GM18511 (cell line): ENCODE measurements around the gene TAS1R3.
"Not testable (repeated sequence)": the region's sequence is repeated elsewhere in the genome, so short reads cannot be mapped to it uniquely, and the experiment has no call there.

ENCODE experiments used
- ATAC-seq: cut with Tn5 transposase; IDR thresholded peaks from one replicate; pipeline ENCODE4 v1.9.1; 2021; ENCODE audit warnings: mild to moderate bottlenecking, moderate library complexity; ENCODE audit not compliant: unreplicated experiment

The TAS1R3 gene

DNA sequence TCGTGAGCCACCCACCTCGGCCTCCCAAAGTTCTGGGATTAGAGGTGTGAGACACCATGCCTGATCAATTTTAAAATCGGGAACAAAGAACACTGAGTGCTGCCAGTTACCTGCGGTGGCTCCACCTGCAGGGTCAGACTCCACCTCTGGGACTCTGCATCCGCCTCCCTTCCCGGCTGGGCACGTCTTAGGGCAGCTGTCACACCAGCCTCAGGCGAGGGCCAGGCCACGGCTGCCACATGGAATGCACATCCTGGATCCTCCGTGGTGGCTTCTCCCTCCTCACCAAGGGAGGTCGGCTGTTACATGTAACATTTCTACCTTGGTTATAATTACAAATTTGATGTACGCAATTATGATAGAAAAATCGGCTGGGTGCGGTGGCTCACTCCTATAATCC lies 33.2 kb downstream of the TAS1R3 start:
- no peak for ATAC-seq

DNA sequence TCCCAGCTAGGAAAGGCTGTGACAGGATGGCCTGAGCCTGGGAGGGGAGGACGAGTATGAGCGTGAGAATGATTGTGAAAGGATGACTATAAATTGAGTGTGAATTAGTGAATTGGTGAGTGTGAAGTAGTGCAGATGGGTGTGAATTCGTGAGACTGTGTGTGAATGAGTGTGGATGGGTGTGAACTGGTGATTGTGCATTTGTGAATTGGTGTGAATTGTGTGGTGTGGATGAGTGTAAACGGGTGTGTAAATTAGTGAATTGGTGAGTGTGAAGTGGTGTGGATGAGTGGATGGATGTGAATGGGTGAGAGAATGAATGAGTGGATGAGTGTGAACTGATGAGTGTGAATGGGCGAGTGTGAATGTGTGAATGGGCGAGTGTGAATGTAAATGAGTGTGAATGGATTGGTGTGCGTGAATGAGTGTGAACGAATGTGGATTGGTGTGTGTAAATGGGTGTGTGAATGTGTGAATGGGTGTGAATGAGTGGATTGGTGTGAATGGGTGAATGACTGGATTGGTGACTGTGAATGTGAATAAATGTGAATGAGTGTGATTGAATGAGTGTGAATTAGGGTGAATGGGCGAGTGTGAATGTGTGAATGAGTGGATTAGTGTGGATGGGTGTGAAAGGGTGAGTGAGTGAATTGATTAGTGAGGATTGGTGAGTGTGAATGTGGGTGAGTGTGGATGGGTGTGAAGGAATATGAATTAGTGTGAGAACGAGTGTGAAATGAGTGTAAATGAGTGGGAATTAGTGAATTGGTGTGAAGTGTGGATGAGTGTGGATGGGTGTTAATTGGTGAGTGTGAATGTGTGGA lies 35.0 kb downstream of the TAS1R3 start:
- ATAC-seq = no peak

DNA sequence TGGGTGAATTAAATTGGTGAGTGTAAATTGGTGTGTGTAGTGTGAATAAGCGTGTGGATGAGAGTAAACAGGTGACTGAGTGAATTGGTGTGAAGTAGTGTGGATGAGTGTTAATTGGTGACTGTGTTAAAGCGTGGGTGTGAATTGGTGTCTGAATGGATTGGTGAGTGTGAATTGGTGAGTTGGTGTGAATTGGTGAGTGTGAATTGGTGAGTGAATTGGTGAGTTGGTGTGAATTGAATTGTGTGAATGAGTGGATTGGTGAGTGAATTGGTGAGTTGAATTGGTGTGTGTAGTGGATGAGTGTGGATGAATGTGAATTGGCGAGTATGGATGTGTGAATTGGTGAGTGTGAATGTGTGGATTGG lies 35.6 kb downstream of the TAS1R3 start:
- no peak for ATAC-seq

DNA sequence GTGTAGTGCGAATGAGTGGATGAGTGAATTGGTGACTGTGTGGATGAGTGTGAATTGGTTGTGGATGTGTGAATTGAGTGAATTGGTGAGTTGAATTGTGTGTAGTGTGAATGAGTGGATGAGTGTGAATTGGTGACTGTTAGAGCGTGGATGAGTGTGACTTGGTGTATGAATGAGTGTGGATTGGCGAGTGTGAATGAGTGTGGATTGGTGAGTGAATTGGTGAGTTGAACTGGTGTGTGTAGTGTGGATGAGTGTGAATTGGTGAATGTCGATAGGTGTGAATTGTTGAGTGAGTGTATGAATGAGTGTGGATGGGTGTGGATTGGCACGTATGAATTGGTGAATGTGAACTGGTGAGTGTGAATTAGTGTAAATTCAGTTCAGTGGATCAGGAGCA lies 36.2 kb downstream of the TAS1R3 start:
- no peak for ATAC-seq

DNA sequence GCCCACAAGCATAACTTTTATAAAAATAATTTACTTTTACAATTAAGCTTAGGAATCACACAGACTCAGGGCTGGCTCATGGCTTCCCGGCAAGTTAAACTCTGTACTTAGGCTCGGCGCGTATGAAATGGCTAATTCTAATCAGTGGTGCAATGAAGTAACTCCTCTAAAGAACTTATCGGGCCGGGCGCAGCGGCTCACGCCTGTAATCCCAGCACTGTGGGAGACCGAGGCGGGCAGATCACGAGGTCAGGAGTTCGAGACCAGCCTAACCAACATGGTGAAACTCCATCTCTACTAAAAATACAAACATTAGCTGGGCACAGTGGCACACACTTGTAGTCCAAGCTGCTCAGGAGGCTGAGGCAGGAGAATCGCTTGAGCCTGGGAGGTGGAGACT lies 39.0 kb downstream of the TAS1R3 start:
- ATAC-seq = not testable (repeated sequence)

DNA sequence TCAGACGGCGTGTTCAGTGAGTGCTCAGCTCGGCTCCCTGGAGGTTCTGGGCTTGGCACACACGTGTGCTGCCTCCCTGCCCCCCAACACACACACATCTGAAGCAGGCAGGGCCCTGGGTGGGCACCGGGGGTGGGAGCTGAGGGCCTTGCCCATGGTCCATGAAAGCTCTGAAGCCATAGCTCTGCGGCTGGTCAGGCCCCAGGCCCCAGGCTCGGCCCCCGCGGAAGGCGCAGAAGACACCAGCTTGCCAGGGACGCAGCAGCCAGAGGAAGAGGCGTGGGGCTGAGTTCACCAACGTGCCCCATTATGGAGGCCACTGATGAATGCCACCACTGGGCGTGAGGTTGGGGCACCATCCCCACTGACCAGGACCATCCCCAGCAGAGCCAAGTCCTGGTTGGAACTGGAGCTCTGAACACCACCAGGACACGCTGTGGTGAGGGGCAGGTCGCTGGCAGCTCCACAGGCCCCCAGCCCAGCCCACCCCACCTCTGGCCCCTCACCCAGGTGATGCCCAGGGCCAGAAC lies 39.8 kb downstream of the TAS1R3 start:
- no peak for ATAC-seq

DNA sequence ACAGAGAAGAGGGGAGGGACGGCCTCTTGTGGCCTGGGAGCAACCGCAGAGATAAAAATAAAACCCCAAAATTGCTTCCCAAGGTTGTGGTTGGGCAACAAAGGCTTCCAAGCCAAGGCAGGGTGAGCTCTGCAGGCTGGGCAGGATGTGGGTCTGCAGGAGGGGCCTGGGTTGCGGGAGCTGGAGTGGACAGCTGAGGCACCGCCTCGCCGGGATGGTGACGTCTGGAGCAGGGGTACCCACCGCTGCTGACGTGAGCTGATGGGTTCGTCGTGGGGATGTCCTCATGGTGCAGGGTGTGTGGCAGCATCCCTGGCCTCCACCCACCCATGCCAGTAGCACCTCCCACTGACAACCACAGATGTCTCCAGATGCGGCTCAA lies 40.3 kb downstream of the TAS1R3 start:
- ATAC-seq = no peak

DNA sequence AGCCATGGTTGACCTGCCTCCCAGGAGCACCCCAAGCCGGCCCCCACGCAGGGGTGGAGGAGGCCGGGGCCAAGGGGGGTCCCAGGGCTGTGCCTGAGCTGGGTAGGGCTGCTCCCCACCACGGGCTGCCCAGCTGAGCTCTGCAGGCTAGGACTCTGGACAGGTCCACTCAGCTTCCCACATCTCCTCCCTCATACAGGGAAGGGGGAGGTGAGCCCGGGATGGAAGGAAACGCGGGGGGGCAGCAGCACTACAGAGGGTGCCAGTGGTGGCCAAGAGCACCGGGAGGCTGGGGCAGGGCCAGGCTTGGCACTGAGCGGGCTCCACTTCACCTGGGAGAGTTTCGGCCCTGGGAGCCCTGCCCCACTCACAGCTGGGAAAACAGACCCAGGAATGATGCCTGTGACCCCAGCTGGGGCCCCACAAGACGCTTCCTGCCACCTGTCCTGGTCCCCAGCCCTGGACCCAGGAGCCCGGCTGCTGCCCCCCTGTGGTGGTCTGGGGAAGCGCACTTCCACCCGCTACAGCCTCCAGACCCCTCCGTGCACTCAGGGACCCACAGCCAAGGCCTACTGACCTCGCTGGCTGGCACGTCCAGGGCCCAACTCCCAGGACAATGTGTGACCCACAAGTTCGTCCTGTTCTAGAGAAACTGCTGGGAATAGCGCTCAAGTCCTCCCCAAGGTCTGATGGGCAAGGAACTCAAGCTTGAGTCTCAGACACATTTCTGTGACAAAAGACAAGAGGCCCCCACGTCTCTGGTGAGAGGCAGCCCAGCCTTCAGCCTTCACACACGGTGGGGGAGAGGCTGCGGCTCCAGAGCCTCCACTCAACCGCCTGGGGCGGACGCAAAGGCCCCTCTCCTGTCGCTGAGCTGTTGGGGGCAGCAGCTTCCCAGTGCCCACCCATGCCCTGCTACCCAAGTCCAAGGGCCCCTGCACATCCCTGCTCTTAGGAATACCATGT lies 40.9 kb downstream of the TAS1R3 start:
- ATAC-seq = no peak

DNA sequence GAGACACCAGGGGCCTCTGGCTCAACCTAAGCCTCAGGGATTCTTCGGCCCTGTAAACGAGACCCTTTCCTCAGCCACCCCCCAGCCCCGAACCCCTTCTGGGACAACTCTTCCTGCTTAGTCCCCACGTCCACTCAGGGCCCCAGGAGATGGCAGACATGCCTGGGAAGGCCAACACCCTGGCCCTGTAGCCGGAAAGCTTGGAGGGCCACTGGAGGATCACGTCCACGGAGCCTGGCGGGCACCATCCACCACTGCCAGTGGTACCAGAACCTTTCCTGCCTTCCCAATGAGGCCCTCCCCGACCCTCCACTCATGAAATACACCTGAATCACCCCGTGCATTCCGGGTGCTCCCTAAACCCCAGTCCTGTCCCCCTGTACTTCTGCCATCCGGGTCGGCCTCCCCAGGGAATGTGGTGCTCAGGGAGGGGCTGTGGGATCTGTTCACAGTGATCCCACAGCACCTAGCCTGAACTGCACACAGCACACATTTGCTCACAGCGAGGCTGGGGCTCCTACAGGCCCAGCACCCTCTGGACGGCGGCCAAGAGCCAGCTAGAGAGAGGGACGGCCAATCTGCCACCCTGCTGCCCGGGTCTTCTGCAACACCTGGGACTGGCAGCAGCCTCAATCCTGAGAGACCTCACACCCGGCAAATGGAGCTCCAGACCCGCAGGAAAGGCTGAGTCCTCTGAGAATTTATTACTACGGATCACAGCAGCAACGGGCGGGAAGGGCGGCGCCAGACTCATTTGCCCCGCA lies 42.2 kb downstream of the TAS1R3 start:
- ATAC-seq = no peak

DNA sequence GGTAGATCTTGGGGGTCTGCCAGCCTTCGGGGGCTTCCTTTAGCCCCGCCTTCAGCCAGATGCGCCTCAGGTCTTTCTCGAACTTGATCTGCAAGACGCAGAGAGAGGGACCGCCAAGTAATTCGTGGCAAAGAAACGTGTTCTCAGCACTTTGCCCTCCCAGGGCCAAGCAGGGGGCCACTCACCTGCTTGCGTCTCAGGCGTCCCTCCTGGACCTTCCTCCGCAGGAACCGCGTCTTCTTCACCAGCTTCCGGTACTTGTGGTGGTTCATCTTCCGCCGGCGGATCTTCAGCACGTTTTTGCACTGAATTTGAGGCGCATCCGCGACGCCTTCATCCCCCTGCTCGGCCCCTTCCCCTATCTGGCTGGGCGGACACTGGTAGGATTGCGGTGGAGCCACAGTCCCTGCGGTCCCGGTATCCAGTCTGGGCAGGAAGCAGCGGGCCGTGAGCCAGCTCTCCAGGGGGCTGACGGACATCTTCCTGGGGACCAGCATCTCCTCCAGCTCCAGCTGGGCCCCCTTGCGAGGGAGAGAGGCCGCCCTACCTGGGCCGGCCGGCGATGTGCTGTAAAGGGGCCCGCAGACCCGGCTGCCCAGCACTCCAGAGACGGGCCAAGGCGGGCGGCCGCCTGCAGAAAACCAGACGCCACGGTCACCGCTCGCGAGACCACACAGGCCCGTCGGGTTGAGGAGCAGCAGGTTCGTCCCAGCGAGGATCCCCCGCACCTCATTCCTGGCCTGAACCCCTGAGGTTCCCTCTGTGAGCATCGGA lies 42.9 kb downstream of the TAS1R3 start:
- no peak for ATAC-seq

DNA sequence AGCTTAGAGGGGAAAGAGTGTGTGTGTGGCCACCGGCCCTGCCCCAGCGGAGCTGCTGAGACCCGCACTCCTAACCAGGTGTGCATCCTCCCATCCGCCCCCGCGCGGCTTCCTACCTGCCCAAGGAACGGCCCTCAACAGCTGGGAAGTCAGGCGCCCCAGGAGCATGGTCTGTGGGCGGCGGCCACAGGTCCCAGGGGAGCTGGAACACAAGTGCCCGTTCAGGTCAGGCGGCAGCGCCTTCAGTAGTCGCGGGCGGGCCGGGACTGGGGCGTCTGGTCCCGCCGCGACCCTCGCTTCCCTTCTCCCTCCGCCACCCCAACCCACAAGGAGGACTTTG lies 43.5 kb downstream of the TAS1R3 start:
- peak; percentile 6 for ATAC-seq

DNA sequence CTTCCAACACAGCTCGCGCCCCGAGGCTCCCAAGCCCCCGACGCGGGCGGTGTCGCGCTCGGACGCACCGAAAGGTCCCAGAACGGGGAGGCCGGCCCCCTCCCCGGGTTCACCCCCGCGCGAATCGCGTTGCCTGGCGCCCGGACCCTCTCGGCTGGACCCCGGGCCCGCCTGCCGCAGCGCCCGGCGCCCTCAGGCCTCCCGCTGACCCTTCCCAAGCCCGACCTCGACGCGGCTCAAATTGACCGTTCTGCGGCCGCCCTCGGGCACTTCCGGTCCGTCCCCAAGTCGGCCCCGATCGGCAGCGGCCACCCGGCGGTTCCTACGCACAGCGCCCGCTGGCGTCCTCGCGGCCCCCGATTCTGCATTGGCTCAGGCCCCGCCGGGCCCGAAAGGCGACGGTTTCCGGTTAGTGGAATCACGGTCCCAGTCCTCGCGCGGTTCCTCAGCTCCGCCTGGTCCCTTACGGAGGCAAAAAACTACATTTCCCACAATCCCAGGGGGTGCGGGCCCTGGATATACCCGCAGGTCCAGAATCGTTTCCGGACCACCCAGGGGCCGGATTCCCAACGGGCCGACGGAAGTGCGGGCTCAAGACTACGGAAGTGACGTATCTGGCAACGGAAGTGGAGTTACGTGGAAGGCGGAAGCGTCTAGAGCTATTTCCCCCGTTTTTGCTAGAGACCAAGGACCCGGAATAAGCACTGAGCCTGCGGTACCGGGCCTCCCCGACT lies 44.0 kb downstream of the TAS1R3 start, which contains the start of gene AURKAIP1:
TSS of gene AURKAIP1 (minus strand) at position 279 of the 734 bp plus-strand sequence. CDS start 451 bp downstream, outside the sequence.
- ATAC-seq = peak; percentile 86

DNA sequence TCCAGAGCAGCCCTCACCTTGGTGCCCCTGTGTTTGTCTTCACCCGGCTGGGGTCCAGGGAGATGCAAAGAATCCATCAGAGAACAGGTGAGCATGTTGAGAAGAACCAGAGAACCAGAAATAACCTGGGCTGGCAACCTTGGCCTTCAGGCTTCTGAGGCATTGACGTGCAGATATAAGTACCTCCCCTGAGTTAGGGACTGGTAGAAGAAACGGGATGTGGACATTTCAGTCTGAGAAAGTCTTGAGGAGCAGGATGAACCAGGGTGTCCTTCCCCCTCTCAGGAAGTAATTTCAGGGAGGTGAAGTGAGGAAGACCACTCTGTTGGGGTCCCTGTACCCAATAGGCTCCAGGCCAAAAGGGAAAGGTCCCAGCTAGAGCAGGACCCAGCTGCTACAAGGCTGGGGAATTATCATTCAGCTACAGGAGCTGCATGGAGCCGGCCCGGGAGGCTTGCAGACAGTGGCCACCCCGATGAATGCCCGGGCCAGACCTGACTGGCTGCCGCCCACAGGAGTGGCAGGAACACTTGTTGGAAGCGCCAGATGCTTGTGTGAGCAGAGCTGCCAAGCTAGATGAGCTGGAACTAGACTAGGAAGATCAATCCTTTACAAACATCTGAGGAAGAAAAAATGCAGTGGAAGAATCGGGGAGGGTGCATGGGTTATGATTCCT lies 45.6 kb downstream of the TAS1R3 start:
- ATAC-seq = no peak

DNA sequence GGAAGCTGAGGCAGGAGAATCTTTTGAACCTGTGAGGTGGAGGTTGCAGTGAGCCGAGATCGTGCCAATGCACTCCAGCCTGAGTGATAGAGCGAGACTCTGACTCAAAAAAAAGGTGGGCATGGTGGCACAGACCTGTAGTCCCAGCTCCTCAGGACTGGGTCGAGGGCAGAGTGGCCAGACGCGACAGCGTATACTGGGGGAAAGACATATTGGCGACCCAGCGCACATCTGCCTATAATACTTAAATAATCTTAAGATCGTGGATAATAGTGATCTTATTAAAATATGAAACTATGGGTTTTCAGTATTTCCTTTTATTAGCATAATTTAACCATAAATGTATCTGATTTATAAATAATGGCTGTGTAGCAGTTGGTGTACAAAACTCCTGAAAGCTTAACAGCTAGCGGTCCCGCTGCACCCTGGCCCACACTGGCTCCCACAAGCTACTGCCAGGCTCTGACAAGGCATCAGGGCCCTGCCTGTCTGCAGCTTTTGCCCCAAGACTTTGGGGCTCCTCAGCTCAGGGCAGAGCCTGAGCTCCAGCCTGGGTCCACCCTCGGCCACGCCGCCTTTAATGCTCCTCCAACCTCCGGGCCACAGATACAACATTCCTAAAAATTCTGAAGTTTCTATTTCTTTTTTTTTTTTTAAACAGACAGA lies 46.6 kb downstream of the TAS1R3 start:
- no peak for ATAC-seq

DNA sequence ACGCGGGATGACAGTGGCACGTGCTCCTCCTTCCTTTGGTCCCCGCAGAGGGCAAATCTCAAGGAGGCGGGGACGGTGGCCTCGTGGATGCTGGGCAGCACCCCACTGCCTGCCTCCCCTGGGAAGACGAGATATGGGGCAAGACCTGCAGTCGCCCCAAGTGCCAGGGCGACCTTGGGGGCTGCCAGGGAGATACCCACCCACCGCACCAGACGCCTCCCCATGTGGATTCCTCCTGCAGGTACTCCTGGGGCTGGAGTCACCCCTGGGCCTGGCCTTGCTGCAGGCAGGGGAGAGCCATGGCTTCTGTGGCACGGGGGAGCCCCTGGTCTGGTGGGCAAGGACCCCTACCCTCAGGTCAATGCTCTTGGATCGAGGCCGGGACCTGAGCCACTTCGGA lies 49.8 kb downstream of the TAS1R3 start:
- no peak for ATAC-seq

DNA sequence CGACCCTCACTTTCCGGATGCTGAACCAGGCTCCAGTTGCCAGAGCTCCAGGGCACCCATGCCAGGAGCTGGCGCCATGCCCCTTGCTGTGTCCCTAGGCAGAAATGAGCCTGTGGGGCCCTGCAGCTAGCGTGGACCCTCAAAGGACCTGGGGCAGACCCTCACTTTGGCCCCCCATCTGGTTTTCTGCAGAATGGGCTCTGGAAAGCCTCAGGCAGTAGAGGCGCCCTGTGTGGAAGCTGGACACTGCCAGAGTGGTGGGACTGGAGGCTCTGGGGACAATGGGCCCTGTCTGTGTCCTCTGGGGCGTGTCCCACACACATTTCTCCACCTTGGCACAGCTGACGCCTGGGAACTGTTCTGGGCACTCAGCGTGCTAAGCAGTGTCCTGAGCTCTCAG lies 50.2 kb downstream of the TAS1R3 start:
- no peak for ATAC-seq
